ENCODE measurements around the gene FOXO4.

FOXO4 gene

GRCh38 chrX:71067712-71068043, 28.0 kb upstream of the FOXO4 start:
- peak overlapping the region; percentile 63 for H3K9ac ChIP-seq (ENCODE audit: insufficient read length)
- no peak for TF ChIP-seq EZH2 (IDR thresholded peaks at IDR 0.05)
- H3K9me3 ChIP-seq (ENCODE audit: low read depth, low read length), result no peaks in the 10 kb centered on the region
- peaks cover 1% of the 10 kb centered on the region; the same call in 1 of the 2 replicates for H3K36me3 ChIP-seq (ENCODE audit: insufficient read depth, low read length)
- H3K27ac ChIP-seq, result no peak overlapping the region
- DNase-seq (ENCODE audit: low read depth, low spot score), result no peak
- H3K4me3 ChIP-seq, result peak overlapping the region; percentile 87

- H3K9ac ChIP-seq (ENCODE audit: insufficient read length), result peak within 1 kb of the TSS; percentile 68
- 0 out of 2 replicates have a peak within 1 kb of the TSS, but pooled peaks have one; percentile 19 for H3K27ac ChIP-seq
- no peaks in the 10 kb centered on the region for H3K9me3 ChIP-seq (ENCODE audit: low read depth, low read length)
- peak; percentile 82 for DNase-seq (ENCODE audit: low read depth, low spot score)
- no peaks in the 10 kb centered on the region for H3K36me3 ChIP-seq (ENCODE audit: insufficient read depth, low read length)
- peak within 1 kb of the TSS; percentile 87 for H3K4me3 ChIP-seq
- TF ChIP-seq POLR2AphosphoS5 (IDR thresholded peaks at IDR 0.05; ENCODE audit: borderline replicate concordance, low read depth, low read length) (no peak; the same call in 1 of the 2 replicates), FOXP2 (optimal IDR thresholded peaks at IDR 0.05; ENCODE audit: control extremely low read depth, extremely low read length, insufficient read depth) (no peak), EZH2 (IDR thresholded peaks at IDR 0.05) (no peak)
Measured at GRCh38 chrX:71068044-71068918, 27.4 kb upstream of the FOXO4 start, which contains the start of gene SNX12. TSS of gene SNX12 (minus strand) at chrX:71068334. CDS start at chrX:71068306, 28 bp downstream.

DNA sequence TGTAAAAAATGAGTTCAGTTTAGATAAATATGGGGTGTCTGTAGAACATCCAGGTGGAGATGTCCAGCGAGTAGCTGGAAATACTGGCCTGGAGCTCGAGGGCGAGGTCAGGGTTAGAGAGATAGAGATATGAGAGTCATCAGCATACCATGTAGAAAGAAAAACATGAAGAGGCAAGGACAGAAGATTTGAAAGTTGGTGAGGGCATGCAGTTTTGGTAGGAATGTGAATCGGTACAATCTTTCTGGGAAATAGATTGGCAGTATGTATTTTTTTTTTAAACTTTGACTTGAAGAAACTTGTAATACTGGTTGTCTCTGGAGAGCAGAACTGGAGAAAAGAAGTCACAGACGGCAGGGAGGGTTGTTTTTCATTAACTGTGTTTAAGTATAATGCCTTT, 25.1 kb upstream of the FOXO4 start:
- Histone ChIP-seq H3K9me3 (ENCODE audit: low read depth, low read length) (no peaks in the 10 kb centered on the region), H3K27ac (no peak overlapping the region), H3K4me3 (no peak overlapping the region), H3K36me3 (ENCODE audit: insufficient read depth, low read length) (no peaks in the 10 kb centered on the region), H3K9ac (ENCODE audit: insufficient read length) (no peak overlapping the region)
- no peak for DNase-seq (ENCODE audit: low read depth, low spot score)
- TF ChIP-seq POLR2AphosphoS5 (IDR thresholded peaks at IDR 0.05; ENCODE audit: borderline replicate concordance, low read depth, low read length), result no peak
- TF ChIP-seq FOXP2 (optimal IDR thresholded peaks at IDR 0.05; ENCODE audit: control extremely low read depth, extremely low read length, insufficient read depth), result no peak
- no peak for TF ChIP-seq EZH2 (IDR thresholded peaks at IDR 0.05)

GRCh38 chrX:71081330-71082123, 14.1 kb upstream of the FOXO4 start:
- Histone ChIP-seq H3K4me3 (no peak overlapping the region), H3K9ac (ENCODE audit: insufficient read length) (no peak overlapping the region), H3K36me3 (ENCODE audit: insufficient read depth, low read length) (no peaks in the 10 kb centered on the region), H3K9me3 (ENCODE audit: low read depth, low read length) (no peaks in the 10 kb centered on the region), H3K27ac (no peak overlapping the region)
- DNase-seq (ENCODE audit: low read depth, low spot score), result no peak
- TF ChIP-seq POLR2AphosphoS5 (IDR thresholded peaks at IDR 0.05; ENCODE audit: borderline replicate concordance, low read depth, low read length) (no peak), FOXP2 (optimal IDR thresholded peaks at IDR 0.05; ENCODE audit: control extremely low read depth, extremely low read length, insufficient read depth) (no peak), EZH2 (IDR thresholded peaks at IDR 0.05) (no peak)

DNA sequence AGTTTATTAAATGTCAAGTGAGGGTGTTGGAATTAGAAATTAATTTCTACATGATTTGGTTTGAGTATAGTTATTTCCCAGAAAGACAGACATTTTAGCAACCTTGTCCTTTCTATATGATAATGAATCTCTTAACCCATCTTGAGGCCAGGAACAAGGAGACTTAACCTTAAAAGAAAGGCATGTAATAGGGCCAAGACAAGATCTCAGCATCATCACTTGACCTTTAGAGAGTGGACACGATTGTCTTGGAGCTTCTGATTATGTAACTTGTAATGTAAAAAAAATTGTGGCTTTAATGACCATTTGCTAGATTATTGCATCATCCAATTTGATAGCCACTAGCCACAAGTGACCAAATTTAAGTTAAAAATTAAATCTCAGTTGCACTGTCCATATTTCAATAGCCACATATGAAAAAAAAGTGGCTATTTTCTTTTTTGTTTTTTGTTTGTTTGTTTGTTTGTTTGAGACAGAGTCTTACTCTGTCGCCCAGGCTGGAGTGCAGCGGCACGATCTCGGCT, 13.5 kb upstream of the FOXO4 start:
- Histone ChIP-seq H3K36me3 (ENCODE audit: insufficient read depth, low read length) (no peaks in the 10 kb centered on the region), H3K4me3 (no peak overlapping the region), H3K9me3 (ENCODE audit: low read depth, low read length) (no peaks in the 10 kb centered on the region), H3K9ac (ENCODE audit: insufficient read length) (no peak overlapping the region), H3K27ac (no peak overlapping the region)
- DNase-seq (ENCODE audit: low read depth, low spot score), result no peak
- TF ChIP-seq EZH2 (IDR thresholded peaks at IDR 0.05), result no peak
- no peak for TF ChIP-seq POLR2AphosphoS5 (IDR thresholded peaks at IDR 0.05; ENCODE audit: borderline replicate concordance, low read depth, low read length)
- TF ChIP-seq FOXP2 (optimal IDR thresholded peaks at IDR 0.05; ENCODE audit: control extremely low read depth, extremely low read length, insufficient read depth), result no peak

DNA sequence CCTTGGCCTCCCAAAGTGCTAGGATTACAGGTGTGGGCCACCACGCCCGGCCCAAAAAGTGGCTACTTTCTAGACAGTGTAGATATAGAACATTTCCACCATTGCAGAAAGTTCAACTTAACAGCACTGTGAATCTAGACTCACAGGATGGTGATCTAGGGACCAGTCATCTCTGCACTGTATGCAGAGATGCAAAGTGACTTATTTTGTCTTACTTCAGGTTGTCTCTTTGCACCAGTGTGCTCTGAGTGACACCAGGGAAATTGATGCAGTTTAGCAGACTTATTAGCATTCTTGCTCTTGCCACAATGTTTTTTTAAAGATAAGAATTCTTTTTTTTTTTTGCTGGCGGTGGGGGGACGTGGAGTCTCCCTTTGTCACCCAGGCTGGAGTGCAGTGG, 12.8 kb upstream of the FOXO4 start:
- no peaks in the 10 kb centered on the region for H3K36me3 ChIP-seq (ENCODE audit: insufficient read depth, low read length)
- no peak for DNase-seq (ENCODE audit: low read depth, low spot score)
- no peaks in the 10 kb centered on the region for H3K9me3 ChIP-seq (ENCODE audit: low read depth, low read length)
- H3K27ac ChIP-seq, result no peak overlapping the region
- TF ChIP-seq FOXP2 (optimal IDR thresholded peaks at IDR 0.05; ENCODE audit: control extremely low read depth, extremely low read length, insufficient read depth) (no peak), EZH2 (IDR thresholded peaks at IDR 0.05) (no peak), POLR2AphosphoS5 (IDR thresholded peaks at IDR 0.05; ENCODE audit: borderline replicate concordance, low read depth, low read length) (no peak)
- no peak overlapping the region for H3K4me3 ChIP-seq
- no peak overlapping the region for H3K9ac ChIP-seq (ENCODE audit: insufficient read length)

DNA sequence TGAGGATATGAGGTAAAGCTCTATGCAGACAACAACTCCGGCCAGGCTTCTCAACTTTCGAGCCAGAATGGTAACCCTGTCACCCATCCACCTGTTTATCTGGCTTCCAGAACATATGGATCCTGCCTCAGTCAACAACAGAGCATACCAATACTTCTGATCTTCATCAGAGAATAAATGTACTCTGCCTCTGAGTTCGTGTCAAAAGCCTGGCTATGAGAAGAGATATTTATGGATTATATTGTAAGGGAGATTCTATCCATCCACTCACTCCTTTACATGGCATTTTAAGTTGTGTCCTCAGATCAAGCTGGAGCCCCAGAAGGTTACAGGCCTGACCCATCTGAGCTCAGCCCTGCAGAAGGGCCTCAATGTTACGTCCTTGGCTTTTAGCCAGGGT, 9.8 kb upstream of the FOXO4 start:
- Histone ChIP-seq H3K9ac (ENCODE audit: insufficient read length) (no peak overlapping the region), H3K9me3 (ENCODE audit: low read depth, low read length) (no peaks in the 10 kb centered on the region)
- DNase-seq (ENCODE audit: low read depth, low spot score), result no peak

DNA sequence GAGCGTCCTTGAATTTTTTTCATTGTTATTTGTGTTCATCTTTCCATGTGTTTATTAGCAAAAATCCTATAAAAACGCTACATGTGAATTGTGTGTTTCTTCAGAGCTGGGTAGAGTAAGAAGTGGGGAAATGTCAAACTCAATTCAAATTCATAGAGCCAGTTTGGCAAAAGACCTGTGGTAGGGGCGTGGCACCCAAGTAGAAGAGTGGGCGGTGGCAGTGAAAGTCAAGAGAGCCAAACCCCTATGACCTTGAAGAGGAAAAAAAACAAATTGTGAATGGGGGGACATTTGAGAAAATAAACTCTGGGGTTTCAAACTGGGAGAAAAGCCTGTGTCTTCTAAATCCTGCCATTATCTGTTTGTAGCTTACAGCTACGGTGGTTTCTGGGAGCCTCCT, 4.4 kb upstream of the FOXO4 start:
- Histone ChIP-seq H3K9me3 (ENCODE audit: low read depth, low read length) (no peaks in the 10 kb centered on the region), H3K27ac (no peak overlapping the region), H3K4me3 (no peak overlapping the region), H3K36me3 (ENCODE audit: insufficient read depth, low read length) (no peaks in the 10 kb centered on the region), H3K9ac (ENCODE audit: insufficient read length) (no peak overlapping the region)
- no peak for DNase-seq (ENCODE audit: low read depth, low spot score)
- TF ChIP-seq POLR2AphosphoS5 (IDR thresholded peaks at IDR 0.05; ENCODE audit: borderline replicate concordance, low read depth, low read length) (no peak), EZH2 (IDR thresholded peaks at IDR 0.05) (no peak), FOXP2 (optimal IDR thresholded peaks at IDR 0.05; ENCODE audit: control extremely low read depth, extremely low read length, insufficient read depth) (no peak)

More for the DNA sequence above, 9.8 kb upstream of the FOXO4 start:
- no peak for TF ChIP-seq EZH2 (IDR thresholded peaks at IDR 0.05)
- no peak for TF ChIP-seq FOXP2 (optimal IDR thresholded peaks at IDR 0.05; ENCODE audit: control extremely low read depth, extremely low read length, insufficient read depth)
- no peak for TF ChIP-seq POLR2AphosphoS5 (IDR thresholded peaks at IDR 0.05; ENCODE audit: borderline replicate concordance, low read depth, low read length)
- H3K36me3 ChIP-seq (ENCODE audit: insufficient read depth, low read length), result no peaks in the 10 kb centered on the region
- H3K27ac ChIP-seq, result no peak overlapping the region
- H3K4me3 ChIP-seq, result no peak overlapping the region

Measured in SK-N-MC (cell line).